HepG2 (cell line): ENCODE measurements around the gene FAM117B. TPM values are rescaled to one million over a fixed set of nuclear protein-coding genes. Genes with fewer than 3 reads are reported as not detected.

Experiments
- IKZF4 ChIP-seq: sonication (generic); formaldehyde crosslinking; IDR thresholded peaks from 2 replicates; pipeline ENCODE4 v1.5.1; 2020; ENCODE audit warnings: borderline replicate concordance, mild to moderate bottlenecking, low read depth, missing genetic modification reagents; ENCODE audit errors: not compliant biosample characterization
- MATR3 ChIP-seq: sonication (generic); formaldehyde crosslinking; IDR thresholded peaks from 2 replicates; pipeline ENCODE4 v1.4.0; 2020; ENCODE audit warnings: missing genetic modification reagents
- MTF1 ChIP-seq: sonication (generic); formaldehyde crosslinking; IDR thresholded peaks from 2 replicates; pipeline ENCODE4 v1.5.0; 2020; ENCODE audit warnings: missing genetic modification reagents
- MYNN ChIP-seq: sonication (generic); formaldehyde crosslinking; IDR thresholded peaks from 2 replicates; pipeline ENCODE4 v1.4.0; 2020; ENCODE audit warnings: mild to moderate bottlenecking, low read depth, missing genetic modification reagents
- SPEN ChIP-seq: sonication (generic); formaldehyde crosslinking; IDR thresholded peaks from 2 replicates; pipeline ENCODE4 v1.5.1; 2020; ENCODE audit warnings: low read depth, mild to moderate bottlenecking, missing genetic modification reagents
- ZBTB40 ChIP-seq, 2 experiments: fragments of 450-650 bp in 1 of 2; sonication (generic) in 1 of 2; formaldehyde crosslinking in 1 of 2; IDR thresholded peaks; 2 replicates each; pipeline versions ENCODE4 v1.6.1 to v1.8.0; 2016 to 2022; ENCODE audit warnings: antibody characterized with exemption in 1 of 2, mild to moderate bottlenecking in 1 of 2, missing genetic modification reagents in 1 of 2
- ZEB1 ChIP-seq: IDR thresholded peaks from 2 replicates; pipeline ENCODE4 v1.6.1; 2012; ENCODE audit warnings: mild to moderate bottlenecking, low read depth, inconsistent platforms; ENCODE audit not compliant: insufficient replicate concordance
- ZFX ChIP-seq: sonication (generic); formaldehyde crosslinking; IDR thresholded peaks from 2 replicates; pipeline ENCODE4 v1.4.0; 2020; ENCODE audit warnings: mild to moderate bottlenecking, low read depth, missing genetic modification reagents, moderate library complexity
- ZNF232 ChIP-seq: sonication (generic); formaldehyde crosslinking; IDR thresholded peaks from 2 replicates; pipeline ENCODE4 v1.4.0; 2020; ENCODE audit warnings: missing genetic modification reagents, borderline replicate concordance
- ZNF703 ChIP-seq: sonication (generic); formaldehyde crosslinking; IDR thresholded peaks from 2 replicates; pipeline ENCODE4 v1.5.1; 2020; ENCODE audit warnings: missing genetic modification reagents, mild to moderate bottlenecking, moderate library complexity, borderline replicate concordance
- ZNF883 ChIP-seq: sonication (generic); formaldehyde crosslinking; IDR thresholded peaks from 2 replicates; pipeline ENCODE4 v1.5.1; 2020; ENCODE audit warnings: mild to moderate bottlenecking, missing genetic modification reagents; ENCODE audit errors: not compliant biosample characterization
- ZNF891 ChIP-seq: sonication (generic); formaldehyde crosslinking; IDR thresholded peaks from 2 replicates; pipeline ENCODE4 v1.5.0; 2020; ENCODE audit warnings: mild to moderate bottlenecking, missing genetic modification reagents
- polyA plus RNA-seq, 8 experiments: library from polyadenylated mRNA; depleted of rRNA in 3 of 8; stranded (reverse) in 7 of 8; unstranded in 1 of 8; fragments of >200 nt; fragmentation: Illumina TruSeq in 4 of 8; extraction: Trizol in 4 of 8; gene quantifications; 2 replicates each; pipeline versions ENCODE4 v1.2.1 to v1.2.3, GENCODE V29; 2011 to 2016; ENCODE audit warnings: low read depth in 4 of 8, missing spikeins in 1 of 8, mixed read lengths in 1 of 8; ENCODE audit not compliant: insufficient read depth in 1 of 8
- total RNA-seq, 5 experiments: library from RNA; depleted of rRNA; stranded (reverse); fragments of >200 nt; fragmentation: Illumina TruSeq; extraction: Trizol; gene quantifications; 2 replicates each; pipeline ENCODE4 v1.2.3, GENCODE V29; 2016; ENCODE audit warnings: low read depth in 1 of 5
- TF ChIP-seq, protein P1 (sequence below): fragments of 450-650 bp; IDR thresholded peaks from 2 replicates; pipeline ENCODE4 v1.6.1; 2017; ENCODE audit warnings: mild to moderate bottlenecking
- TF ChIP-seq, protein P2 (sequence below): sonication (generic); formaldehyde crosslinking; IDR thresholded peaks from 2 replicates; pipeline ENCODE4 v1.4.0; 2020; ENCODE audit warnings: mild to moderate bottlenecking, missing genetic modification reagents

FAM117B gene
- total and polyA plus RNA-seq, 2 of the 13 experiments (the other 11 are each of a cell fraction or from before 2014, with no cell fraction given) = 5.8 to 11.0 TPM

DNA sequence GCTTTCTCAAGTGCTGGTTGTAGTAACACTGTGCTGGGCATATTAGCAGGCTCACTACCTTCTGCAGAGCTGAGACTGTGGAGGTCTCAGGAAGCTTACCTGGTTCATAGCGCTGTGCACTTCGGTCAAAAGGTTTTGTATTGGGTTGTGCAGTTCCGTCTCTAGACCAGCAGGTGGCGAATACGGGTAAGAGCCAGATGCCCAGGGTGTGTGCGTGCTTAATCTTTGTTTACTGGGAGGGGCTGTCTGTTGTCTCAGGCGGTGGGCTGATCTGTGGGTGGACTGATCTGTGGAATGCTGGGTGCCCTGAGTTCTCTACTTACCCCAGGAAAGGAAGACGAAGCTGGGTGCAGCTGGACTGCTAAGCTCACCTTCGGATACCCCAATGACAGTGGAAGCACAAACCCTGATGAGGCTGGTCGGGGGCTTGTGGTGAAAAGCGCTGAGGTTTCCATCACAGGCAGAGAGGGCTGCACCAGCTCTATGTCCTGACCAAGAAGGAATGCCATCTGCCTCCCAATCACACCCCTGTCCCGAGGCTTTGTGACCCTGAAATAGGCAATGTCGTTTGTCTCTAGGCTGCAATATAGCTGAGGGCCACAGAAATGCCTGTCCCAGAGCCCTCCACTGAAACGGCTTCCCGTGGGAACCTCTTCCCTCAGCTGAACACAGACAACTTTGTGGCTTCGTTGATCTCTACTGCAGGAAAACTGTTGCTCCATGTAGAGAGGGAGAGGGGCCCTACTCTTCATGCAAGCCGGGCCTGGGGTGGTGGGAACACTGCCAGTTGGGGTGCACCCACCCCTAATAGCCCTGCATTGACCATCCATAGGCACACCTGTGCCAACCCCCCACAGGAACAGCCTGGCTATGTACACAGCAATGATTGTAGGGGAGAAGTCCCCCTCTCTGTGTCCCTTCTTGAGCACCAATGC, 45.9 kb upstream of the FAM117B start (continued):
- no peak for TF ChIP-seq ZBTB40 (IDR thresholded peaks at IDR 0.05)
- TF ChIP-seq ZBTB40 (CRISPR knock-in tag; IDR thresholded peaks at IDR 0.05) = 0 out of 2 replicates have a peak, but pooled peaks have one; percentile 62
- TF ChIP-seq, protein P1, sequence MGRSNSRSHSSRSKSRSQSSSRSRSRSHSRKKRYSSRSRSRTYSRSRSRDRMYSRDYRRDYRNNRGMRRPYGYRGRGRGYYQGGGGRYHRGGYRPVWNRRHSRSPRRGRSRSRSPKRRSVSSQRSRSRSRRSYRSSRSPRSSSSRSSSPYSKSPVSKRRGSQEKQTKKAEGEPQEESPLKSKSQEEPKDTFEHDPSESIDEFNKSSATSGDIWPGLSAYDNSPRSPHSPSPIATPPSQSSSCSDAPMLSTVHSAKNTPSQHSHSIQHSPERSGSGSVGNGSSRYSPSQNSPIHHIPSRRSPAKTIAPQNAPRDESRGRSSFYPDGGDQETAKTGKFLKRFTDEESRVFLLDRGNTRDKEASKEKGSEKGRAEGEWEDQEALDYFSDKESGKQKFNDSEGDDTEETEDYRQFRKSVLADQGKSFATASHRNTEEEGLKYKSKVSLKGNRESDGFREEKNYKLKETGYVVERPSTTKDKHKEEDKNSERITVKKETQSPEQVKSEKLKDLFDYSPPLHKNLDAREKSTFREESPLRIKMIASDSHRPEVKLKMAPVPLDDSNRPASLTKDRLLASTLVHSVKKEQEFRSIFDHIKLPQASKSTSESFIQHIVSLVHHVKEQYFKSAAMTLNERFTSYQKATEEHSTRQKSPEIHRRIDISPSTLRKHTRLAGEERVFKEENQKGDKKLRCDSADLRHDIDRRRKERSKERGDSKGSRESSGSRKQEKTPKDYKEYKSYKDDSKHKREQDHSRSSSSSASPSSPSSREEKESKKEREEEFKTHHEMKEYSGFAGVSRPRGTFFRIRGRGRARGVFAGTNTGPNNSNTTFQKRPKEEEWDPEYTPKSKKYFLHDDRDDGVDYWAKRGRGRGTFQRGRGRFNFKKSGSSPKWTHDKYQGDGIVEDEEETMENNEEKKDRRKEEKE = no peak
- TF ChIP-seq ZEB1 = no peak
- TF ChIP-seq IKZF4 (CRISPR knock-in tag) = peak; percentile 76
- TF ChIP-seq SPEN (CRISPR knock-in tag) = peak; percentile 52; the same call in 1 of the 2 replicates
- TF ChIP-seq, protein P2, sequence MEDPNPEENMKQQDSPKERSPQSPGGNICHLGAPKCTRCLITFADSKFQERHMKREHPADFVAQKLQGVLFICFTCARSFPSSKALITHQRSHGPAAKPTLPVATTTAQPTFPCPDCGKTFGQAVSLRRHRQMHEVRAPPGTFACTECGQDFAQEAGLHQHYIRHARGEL (CRISPR knock-in tag) = no peak
- no peak for TF ChIP-seq MTF1
- TF ChIP-seq ZNF883 = peak; percentile 74
- peak; percentile 37; the same call in 1 of the 2 replicates for TF ChIP-seq ZFX (CRISPR knock-in tag)
- TF ChIP-seq MYNN (CRISPR knock-in tag) = no peak
- TF ChIP-seq ZNF703 (CRISPR knock-in tag) = no peak
- no peak for TF ChIP-seq MATR3 (CRISPR knock-in tag)
- peak; percentile 25; the same call in 1 of the 2 replicates for TF ChIP-seq ZNF891 (CRISPR knock-in tag)
- TF ChIP-seq ZNF232 (CRISPR knock-in tag) = 0 out of 2 replicates have a peak, but pooled peaks have one; percentile 19
